Mesothelial cell of epicardium (in vitro differentiated cells): Measurements from ENCODE around the gene RNF2. TPM values are rescaled to one million over a fixed set of nuclear protein-coding genes. Genes with fewer than 3 reads are reported as not detected.

Experiments used
- DNase-seq, 2 experiments: peaks; one replicate each; pipeline ENCODE4 v3.0.0; 2021; ENCODE audit warnings: low spot score in 2 of 2; ENCODE audit not compliant: unreplicated experiment in 2 of 2
- H3K27ac Mint-ChIP-seq: 2 replicates; pipeline ENCODE4 v1.8.0; 2021; ENCODE audit warnings: mixed read lengths
- H3K27me3 Mint-ChIP-seq: 2 replicates; pipeline ENCODE4 v1.8.0; 2021; ENCODE audit warnings: low read depth, mixed read lengths
- H3K36me3 Mint-ChIP-seq: 2 replicates; pipeline ENCODE4 v1.8.0; 2021; ENCODE audit warnings: mixed read lengths
- H3K4me1 Mint-ChIP-seq: 2 replicates; pipeline ENCODE4 v1.8.0; 2021; ENCODE audit warnings: mixed read lengths
- H3K4me3 Mint-ChIP-seq: 2 replicates; pipeline ENCODE4 v1.8.0; 2021; ENCODE audit warnings: mild to moderate bottlenecking, moderate library complexity, mixed read lengths
- H3K9me3 Mint-ChIP-seq: 2 replicates; pipeline ENCODE4 v1.8.0; 2021; ENCODE audit warnings: mixed read lengths
- total RNA-seq: library from RNA; stranded (reverse); gene quantifications from 3 replicates; pipeline ENCODE4 v1.2.1, GENCODE V29; 2021
- TF ChIP-seq, protein P1 (sequence below): fragments of 200-600 bp; sonication (generic); IDR thresholded peaks from one replicate; pipeline ENCODE4 v1.5.0; 2021; ENCODE audit warnings: antibody characterized with exemption; ENCODE audit not compliant: unreplicated experiment

RNF2 gene
- total RNA-seq, 1 donor from 2014 or later, result 36.1 TPM

- no peak for DNase-seq
- no peak overlapping the region for H3K27ac Mint-ChIP-seq
- peaks cover 28% of the 10 kb centered on the region for H3K36me3 Mint-ChIP-seq
- no peaks in the 10 kb centered on the region for H3K9me3 Mint-ChIP-seq
- no peaks in the 10 kb centered on the region for H3K4me1 Mint-ChIP-seq
- H3K27me3 Mint-ChIP-seq, result no peaks in the 10 kb centered on the region
- H3K4me3 Mint-ChIP-seq, result no peak overlapping the region
- TF ChIP-seq, protein P1, sequence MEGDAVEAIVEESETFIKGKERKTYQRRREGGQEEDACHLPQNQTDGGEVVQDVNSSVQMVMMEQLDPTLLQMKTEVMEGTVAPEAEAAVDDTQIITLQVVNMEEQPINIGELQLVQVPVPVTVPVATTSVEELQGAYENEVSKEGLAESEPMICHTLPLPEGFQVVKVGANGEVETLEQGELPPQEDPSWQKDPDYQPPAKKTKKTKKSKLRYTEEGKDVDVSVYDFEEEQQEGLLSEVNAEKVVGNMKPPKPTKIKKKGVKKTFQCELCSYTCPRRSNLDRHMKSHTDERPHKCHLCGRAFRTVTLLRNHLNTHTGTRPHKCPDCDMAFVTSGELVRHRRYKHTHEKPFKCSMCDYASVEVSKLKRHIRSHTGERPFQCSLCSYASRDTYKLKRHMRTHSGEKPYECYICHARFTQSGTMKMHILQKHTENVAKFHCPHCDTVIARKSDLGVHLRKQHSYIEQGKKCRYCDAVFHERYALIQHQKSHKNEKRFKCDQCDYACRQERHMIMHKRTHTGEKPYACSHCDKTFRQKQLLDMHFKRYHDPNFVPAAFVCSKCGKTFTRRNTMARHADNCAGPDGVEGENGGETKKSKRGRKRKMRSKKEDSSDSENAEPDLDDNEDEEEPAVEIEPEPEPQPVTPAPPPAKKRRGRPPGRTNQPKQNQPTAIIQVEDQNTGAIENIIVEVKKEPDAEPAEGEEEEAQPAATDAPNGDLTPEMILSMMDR, result no peak
Observed at GRCh38 chr1:185144233-185144632, 98.9 kb downstream of the RNF2 start.

- H3K27me3 Mint-ChIP-seq, result no peaks in the 10 kb centered on the region
- H3K4me3 Mint-ChIP-seq, result no peak overlapping the region
- H3K27ac Mint-ChIP-seq, result no peak overlapping the region
- TF ChIP-seq, protein P1, result no peak
- no peaks in the 10 kb centered on the region for H3K9me3 Mint-ChIP-seq
- no peak for DNase-seq
- H3K4me1 Mint-ChIP-seq, result peaks cover 26% of the 10 kb centered on the region
- H3K36me3 Mint-ChIP-seq, result peaks cover 19% of the 10 kb centered on the region
Observed at GRCh38 chr1:185151215-185151614, 105.9 kb downstream of the RNF2 start.

Other genes starting within 250 kb of the RNF2 start
- 0.38 to 0.47 TPM (median 0.45 TPM) in 3 replicates for gene NIBAN1, start 71.0 kb upstream of the RNF2 start, total RNA-seq
- gene TRMT1L, start 111.4 kb downstream of the RNF2 start, total RNA-seq, result 16.0 to 20.6 TPM (median 16.7 TPM) in 3 replicates
- gene SWT1, start 111.6 kb downstream of the RNF2 start, total RNA-seq, result 8.0 to 8.6 TPM (median 8.1 TPM) in 3 replicates